ACHN (cell line): ENCODE results near the gene PRRX2.

ENCODE experiments used
- DNase-seq: peaks from one replicate; pipeline ENCODE4 v3.0.0-alpha.2; 2015
- in situ Hi-C: cut with HindIII; loops from 2 replicates; pipeline ENCODE4 v1.10.0; 2017; ENCODE audit warnings: low sequenced_read_pairs, low pct_ligation_motif_present, low pct_unique_long_range_greater_than_20kb

PRRX2 gene

DNA sequence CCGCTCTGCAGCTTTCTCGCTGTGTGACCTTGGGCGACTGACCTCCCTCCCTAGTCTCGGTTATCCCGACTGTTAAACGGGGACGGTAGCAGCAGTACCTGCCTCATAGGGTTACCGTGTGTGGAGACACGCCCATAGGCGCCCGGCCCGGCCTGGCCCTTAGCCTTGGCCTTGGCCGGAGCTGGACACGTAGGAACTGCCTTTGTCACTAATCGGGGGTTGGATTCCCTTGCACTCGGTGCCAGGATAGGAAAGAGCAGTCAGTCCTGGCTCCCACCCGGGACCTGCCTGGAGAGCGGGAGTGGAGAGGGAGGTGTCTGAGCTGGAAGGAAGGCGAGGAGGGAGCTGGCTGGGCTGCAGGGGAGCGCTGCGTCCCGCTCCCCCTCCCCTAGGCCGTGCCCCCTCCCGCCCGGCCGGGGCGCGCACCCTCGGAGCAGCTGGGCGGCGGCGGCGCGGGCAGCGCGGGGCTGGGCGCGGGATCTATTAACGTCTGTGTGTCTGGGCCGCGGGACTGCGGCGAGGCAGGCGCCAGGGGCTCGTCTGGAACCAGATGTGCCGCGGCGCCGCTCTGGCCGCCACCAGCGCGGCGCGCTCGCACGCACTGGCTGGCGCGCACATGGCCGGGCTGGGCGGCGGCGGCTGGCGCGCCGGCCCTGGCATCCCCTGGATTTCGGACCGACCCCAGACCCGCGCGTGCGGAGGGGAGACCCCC lies 31.7 kb downstream of the PRRX2 start:
- in situ Hi-C loops, result no loop called here
- DNase-seq, result peak; percentile 11

DNA sequence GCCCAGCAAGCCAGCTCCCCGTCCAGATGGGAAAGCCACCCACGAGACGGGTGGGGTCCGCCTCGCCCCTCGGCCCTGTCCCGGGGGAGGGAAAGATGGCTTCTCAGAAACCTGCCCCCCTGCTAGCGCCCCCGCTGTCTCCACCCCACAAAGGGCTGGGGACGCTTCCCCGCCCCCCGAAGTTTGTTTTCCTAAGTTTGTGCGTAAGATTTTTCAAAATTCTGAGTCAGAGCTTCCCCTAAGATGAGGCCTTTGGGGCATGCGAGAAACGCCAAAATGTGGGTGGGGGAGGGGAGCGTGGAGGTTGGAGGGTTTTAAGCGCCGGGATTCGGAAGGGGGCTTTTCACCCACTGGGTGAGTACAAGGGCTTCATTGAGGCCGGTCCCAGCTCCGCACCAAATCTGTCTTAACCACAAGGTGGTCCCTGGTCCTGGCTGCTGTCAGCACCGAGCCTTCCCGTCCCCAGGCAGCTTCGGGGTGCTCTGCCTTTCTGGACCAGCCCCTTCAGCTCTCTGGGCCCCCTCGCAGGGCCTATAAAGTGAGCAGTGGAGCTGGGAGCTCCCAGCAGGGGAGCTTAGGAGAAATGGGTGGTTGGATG lies 32.3 kb downstream of the PRRX2 start:
- DNase-seq, result no peak
- in situ Hi-C loops, result no loop called here

- DNase-seq, result no peak
- in situ Hi-C loops, result no loop called here
These were observed 32.9 kb downstream of the PRRX2 start for GRCh38 chr9:129698254-129698757.

DNA sequence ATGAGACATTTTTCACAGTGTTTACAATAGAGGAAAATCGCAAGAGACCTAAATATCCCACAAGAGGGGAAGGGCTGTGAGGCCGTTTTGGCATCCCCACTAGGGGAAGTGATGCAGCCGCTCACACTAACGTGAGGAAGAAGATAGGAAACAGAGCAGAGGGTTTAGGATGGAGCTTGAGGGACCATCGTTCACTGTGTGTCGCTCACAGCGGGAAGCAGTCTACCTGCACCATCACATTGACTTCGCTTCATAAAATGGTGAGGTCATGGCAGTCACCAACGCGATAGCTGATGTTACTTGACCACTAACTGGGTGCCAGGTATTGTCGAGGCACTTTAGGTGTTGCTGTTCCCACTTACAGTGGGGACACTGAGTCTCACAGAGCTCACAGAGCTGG lies 35.6 kb downstream of the PRRX2 start:
- no peak for DNase-seq
- in situ Hi-C loops, result no loop called here

DNA sequence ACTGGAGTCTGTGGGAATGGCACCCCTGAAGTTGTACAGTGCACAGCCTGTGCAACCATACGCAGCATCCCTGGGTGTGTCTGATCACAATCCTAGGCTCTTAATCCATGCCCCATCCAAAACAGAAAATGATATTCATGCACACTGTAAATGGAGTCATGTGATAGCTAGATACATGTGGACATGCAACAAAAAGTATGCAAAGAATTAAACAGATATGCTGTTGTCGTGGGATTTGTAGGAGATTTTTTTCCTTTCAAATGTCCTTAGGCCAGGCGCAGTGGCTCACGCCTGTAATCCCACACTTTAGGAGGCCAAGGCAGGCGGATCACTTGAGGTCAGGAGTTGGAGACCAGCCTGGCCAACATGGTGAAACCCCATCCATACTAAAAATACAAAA lies 36.1 kb downstream of the PRRX2 start:
- in situ Hi-C loops, result no loop called here
- no peak for DNase-seq

DNA sequence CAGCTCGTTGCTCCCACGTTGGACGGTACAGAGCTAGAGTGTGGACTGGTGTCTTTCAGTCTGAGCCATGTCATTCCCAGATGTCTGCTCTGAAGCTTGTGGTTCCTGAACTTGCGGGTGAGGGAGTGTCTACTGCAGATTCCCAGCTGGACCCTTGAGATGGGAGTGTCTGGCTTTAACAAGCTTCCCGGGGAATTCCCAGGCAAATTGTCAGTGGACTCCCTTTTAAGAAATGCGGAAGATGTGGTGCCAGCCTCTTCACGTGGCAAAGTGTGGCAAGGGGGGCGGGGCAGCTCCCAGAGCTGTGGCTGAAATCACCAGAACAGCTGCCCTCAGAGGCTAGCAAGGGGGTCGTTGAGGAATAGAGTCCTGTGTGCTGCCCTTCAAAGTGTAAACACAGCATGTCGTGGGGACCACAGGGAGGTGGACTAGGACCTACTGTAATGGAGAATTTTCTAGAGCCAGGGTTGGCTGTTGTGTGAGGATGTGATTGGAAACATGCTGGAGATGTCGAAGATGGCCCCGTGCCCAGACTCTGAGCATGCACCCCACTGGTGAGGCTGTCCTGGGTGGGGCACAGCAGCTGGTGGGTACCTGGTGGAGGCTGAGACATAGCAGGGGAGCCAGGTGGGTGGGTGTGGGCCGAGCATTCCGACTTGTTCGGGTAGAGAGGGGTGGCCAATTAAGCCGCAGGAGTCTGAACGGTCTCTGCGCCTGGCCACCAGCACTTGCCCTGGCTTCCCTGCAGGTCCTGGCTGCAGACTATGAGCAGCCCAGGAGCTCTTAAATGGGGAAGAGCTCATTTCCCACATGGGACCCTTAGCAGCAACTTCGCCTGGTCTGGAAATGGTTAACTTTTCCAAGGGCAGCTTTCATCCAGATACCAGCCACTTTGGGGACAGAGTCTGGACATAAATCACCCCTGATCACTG lies 37.4 kb downstream of the PRRX2 start:
- in situ Hi-C loops, result no loop called here
- DNase-seq, result peak; percentile 48

- no peak for DNase-seq
- in situ Hi-C loops, result no loop called here
These were observed 38.4 kb downstream of the PRRX2 start for GRCh38 chr9:129703667-129704355.

DNA sequence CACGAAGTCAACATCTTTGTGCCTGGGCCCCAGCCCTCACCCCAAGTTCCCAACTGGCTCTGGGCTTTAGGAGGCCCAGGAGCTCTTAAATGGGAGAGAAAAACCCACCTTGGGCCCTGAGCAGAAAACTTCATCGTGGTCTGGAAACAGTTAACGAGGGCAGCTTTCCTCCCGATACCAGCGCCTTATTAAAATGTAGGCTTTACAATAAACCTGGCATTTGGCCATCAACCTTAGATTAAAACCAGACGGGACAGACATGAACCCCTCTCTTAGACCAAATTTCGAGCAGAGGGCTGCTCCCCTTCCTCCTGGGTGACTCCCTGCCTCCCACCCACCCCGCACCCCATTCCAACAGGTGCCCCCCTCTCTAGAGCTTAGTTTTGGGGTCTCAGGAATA lies 39.4 kb downstream of the PRRX2 start:
- DNase-seq, result no peak
- in situ Hi-C loops, result no loop called here

DNA sequence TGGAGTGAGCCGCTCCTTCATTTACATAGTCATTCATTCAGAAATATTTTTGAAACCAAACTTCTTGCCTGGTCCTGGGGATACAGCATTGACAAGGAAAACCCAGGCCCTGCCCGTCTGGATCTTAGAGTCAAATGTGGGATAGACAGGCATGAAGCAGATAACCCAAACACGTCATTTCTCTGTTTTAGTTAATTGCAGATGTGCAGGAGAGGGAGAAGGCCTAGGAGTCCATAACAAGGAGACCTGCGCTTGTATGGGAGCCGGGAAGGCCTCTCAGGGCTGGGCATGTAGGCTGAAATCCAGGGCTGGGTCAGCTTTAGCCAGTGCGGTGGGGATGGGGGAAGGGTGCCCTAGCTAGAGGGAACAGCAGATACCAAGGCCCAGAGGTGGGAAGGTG lies 43.3 kb downstream of the PRRX2 start:
- no peak for DNase-seq
- in situ Hi-C loops, result no loop called here

DNA sequence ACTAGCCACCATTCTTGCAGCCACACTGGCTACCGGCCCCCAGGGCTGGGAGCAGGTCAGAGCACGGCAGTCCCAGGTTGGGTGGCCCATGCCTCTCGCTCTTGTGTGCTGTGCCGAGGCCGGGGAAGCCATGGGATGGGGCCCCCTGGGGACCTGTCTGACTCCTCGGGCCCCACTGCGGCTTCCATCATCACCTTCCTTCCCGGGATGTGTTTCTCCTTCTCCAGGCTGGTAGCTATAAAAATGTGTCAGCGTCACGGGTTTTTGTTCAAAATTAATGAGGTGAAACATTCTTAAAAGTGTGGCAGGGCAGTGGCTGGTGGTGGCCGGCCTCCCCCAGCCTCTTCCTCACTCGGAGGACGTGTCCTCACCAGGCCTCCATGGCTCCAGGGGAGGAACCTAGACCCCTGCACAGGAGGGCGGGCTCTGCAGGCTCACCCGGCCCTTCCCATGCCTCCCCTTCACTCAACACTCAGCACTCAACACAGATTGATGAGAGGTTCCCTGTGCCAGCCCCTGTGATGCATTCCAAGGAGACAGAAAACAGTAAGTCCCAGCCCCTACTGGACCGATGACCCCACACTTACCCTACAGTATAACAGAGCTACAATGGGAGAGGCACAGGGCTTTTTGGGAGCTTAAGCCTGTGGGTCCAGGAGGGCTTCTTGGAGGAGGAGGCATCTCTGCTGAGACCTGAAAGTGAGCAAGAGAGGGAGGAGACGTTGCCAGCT lies 44.2 kb downstream of the PRRX2 start:
- in situ Hi-C loops, result no loop called here
- no peak for DNase-seq

DNA sequence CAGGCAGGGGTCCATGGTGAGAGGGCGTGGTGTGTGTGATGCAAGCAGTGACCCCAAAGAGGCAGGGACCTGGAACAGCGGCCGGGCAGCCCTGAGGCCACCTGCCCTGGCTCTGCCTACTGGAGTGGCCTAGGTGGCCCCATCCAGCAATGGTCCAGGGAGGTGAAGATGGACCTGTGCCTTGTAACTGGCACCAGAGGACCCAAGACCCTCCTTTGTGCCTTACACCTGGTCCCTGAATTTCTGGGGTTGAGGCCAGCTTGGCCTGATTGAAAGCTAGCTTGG lies 44.7 kb downstream of the PRRX2 start:
- no peak for DNase-seq
- in situ Hi-C loops, result no loop called here

- in situ Hi-C loops, result no loop called here
- DNase-seq, result no peak
These were observed 47.4 kb downstream of the PRRX2 start for GRCh38 chr9:129712634-129713401.

DNA sequence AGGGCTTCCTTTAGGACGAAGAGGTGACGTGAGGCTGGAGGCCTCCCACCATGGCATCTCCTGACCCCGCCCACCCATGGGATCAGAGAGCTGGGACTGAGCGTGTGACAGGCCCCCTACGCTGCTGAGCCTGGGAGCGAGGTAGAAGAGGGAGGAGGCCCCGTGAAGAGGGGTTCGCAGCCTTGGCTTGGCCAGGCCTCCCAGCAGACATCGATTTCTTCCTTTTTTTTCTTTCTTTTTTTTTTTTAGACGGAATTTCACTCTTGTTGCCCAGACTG lies 47.9 kb downstream of the PRRX2 start:
- in situ Hi-C loops, result no loop called here
- DNase-seq, result no peak

- no peak for DNase-seq
- in situ Hi-C loops, result no loop called here
These were observed 49.1 kb downstream of the PRRX2 start for GRCh38 chr9:129714511-129715061.

DNA sequence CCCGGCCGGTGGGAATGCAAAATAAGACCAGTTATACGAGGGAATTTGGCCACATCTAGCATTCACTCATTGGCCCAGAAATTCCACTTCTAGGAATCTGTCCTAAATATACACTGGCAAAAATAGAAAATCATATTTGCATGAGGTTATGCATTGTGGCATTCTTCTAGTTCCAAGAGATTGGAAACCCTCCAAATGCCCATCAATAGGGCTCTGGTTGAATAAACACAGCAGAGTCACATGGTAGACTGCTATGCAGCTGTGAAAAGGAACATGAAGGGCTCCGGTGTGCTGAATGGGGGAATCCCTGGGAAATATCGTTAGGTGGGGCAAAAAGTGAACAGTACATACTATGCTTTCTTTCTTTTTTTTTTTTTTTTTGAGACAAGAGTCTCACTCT lies 50.6 kb downstream of the PRRX2 start:
- DNase-seq, result no peak

DNA sequence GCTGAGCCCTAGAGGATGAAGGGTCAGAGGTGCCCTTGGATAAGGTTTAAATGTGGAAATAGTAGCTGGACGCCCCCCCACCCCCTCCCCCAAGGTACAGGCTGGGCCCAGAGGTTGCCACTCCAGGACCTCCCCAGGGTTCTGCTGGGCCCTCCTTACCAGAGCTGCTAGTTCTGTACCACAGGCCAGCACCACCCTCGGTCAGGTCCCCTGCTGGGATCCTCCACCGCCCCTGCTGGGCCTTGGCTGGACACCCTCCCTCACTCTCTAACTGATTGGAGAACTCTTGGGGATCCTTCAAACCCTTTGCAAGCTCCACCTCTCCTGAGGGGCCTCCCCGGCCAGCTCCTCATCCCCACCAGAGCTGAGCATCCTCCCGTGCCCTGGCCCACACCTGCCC lies 52.5 kb downstream of the PRRX2 start:
- DNase-seq, result no peak
- in situ Hi-C loops, result no loop called here

More for the DNA sequence above, 50.6 kb downstream of the PRRX2 start:
- in situ Hi-C loops, result no loop called here

DNA sequence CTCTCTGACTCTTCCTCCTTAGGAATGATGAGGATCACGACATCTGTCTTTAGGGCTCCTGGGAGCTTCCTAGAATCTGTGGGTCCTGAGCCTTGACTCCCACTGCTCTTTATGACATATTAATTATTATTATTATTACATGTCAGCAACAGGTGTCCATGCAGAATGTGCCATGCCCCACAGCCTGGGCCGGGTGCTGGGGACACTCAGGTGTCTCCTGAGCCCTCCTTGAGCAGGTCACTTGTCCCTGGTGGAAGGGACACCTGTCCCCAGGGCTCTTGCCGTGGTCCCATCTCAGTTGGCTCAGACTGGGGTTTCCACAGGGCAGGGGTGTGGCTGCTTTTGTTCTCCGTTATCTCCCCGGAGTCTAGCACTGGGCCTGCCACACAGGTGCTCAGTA lies 53.2 kb downstream of the PRRX2 start:
- DNase-seq, result no peak
- in situ Hi-C loops, result no loop called here

- in situ Hi-C loops, result no loop called here
- no peak for DNase-seq
These were observed 53.7 kb downstream of the PRRX2 start for GRCh38 chr9:129719135-129719534.
